HG02943 (cell line): Measurements from ENCODE around the gene NPHP3.

Source experiments
- ATAC-seq: cut with Tn5 transposase; IDR thresholded peaks from one replicate; pipeline ENCODE4 v1.9.1; 2021; ENCODE audit warnings: mild to moderate bottlenecking, low read depth, moderate library complexity; ENCODE audit not compliant: unreplicated experiment

NPHP3 gene

DNA sequence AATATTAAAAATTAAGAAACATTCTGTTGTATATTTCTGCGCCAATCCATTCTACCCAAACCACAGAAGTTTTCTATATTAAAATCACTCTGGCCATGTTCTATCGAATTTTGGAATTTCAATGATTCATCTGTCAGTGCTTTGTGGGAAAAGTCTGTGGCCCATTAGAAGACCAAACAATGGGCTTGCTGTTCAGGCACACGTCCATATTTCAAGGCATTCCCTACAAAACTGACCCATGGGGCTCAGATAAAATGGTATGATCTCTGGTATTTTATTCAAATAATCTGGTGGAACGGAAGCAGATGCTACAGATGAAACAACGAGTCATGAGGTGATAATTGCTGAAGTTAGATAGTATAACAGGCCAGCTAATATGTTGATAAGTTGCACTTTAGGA is 12.4 kb downstream of the NPHP3 start:
- no peak for ATAC-seq

DNA sequence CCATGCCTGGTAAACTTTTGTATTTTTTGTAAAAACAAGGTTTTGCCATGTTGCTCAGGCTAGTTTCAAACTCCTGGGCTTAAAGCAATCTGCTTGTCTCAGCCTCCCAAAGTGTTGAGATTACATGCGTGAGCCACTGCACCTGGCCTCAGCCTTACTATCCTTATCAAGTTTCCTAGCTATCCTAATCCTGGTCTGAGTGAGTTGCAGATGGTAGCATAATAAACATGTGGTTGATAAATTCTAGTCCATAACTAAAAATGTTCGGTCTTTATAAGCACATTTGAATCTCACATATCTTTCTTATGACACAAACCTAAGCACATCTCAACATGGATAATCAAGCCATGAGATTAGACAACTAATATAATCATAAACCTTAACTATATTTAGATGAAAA is 18.5 kb downstream of the NPHP3 start:
- no peak for ATAC-seq

DNA sequence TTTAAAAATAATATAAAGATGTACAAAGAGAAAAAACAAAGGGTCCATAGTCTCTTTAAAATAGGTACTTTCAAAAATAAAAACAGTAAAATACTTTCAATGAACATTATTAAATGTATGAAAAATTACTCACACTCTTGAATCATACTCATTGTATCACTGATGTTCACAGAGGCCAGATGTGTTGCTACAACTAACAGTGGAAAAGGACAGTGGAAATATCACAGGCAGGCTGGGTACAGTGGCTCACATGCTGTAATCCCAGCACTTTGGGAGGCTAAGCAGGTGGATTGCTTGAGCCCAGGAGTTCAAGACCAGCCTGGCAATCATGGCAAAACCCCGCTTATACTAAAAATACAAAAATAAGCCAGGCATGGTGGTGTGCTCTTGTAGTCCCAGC is 26.8 kb downstream of the NPHP3 start:
- no peak for ATAC-seq

GRCh38 chr3:132694991-132695390 is 27.2 kb downstream of the NPHP3 start:
- ATAC-seq: no peak

DNA sequence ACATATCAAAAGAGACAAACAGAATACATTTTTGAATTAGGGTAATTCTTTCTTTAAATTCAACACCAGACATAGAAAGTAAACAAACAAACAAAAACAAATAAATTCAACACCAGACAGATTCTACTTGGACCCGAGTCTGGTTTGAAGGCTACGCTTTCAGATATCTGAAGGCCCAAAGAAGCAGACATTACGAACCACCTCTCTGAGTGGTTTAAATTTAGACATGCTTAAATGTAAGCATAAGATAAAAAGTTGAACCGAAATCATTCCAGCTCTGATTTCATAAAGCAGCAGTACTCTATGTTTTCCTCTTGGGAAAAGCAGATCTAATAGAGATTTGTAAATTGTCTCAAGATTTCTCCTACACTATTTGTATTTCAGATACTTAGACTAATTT is 32.2 kb downstream of the NPHP3 start:
- no peak for ATAC-seq

GRCh38 chr3:132682201-132682600 is 40.0 kb downstream of the NPHP3 start:
- no peak for ATAC-seq

DNA sequence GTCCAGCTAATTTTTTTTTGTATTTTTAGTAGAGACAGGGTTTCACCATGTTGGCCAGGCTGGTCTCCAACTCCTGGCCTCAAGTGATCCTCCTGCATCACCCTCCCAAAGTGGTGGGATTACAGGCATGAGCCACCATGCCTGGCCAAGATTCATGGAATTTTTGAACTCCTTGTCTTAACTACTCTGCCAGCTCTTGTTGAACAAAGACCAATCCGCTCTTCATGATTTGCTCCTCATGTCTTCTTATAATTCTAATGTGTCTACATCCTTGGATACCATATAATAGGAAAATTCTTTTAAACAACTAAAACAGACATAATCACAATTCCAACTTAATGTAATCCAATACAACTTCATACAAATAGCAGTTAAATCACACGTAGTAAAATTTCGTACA is 40.8 kb downstream of the NPHP3 start:
- ATAC-seq: no peak

DNA sequence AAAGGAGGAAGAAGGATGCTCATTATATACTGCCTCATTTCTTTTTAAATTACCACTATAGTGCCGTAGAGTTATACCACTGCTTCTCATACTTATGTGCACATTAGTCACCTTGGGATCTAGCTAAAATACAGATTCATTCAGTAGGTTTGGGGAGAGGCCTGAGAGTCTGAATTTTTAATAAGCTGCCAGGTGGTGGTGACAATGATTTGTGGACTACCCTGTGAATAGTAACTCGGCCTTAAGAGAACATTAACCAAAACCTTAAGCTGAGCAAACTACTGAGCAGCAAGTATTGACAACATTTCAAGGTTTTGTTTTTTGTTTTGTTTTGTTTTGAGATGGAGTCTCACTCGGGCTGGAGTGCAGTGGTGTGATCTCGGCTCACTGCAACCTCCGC is 42.3 kb downstream of the NPHP3 start:
- ATAC-seq: no peak

DNA sequence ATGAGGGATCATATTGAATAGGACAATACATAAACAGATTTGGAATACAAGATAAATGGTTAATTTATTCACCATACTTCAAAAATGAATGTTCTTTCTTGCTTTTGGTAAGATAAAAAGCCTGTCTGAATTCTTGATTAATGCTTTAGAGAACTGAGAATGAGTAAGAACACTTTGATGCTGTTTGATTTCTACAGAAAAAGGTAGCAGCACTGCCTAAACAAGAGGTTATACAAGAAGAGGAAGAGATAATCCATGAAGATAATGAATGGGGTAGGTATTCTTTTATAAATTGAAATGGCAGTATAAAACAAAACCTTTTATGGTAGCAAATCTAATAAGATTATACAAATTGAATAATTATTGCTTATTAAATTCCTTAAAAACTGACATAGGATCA is 46.8 kb downstream of the NPHP3 start:
- ATAC-seq: no peak

DNA sequence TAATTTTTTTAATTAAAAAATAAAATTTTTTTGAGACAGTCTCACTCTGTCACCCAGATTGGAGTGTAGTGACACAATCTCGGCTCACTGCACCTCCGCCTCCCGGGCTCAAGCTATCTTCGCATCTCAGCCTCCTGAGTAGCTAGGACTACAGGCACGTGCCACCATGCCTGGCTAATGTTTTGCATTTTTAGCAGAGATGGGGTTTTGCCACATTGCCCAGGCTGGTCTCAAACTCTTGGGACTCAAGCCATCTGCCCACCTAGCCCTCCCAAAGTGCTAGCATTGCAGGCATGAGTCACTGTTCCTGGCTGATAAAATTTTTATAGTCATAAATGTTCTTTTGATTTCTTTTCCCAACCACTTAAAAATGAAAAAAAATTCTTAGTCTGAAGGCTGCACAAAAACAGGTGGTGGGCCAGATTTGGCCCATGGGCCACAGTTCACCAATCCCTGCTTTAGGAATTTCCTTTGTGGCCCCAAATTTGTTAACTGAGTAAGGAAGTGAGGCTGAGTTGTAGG is 52.9 kb downstream of the NPHP3 start:
- ATAC-seq: no peak

DNA sequence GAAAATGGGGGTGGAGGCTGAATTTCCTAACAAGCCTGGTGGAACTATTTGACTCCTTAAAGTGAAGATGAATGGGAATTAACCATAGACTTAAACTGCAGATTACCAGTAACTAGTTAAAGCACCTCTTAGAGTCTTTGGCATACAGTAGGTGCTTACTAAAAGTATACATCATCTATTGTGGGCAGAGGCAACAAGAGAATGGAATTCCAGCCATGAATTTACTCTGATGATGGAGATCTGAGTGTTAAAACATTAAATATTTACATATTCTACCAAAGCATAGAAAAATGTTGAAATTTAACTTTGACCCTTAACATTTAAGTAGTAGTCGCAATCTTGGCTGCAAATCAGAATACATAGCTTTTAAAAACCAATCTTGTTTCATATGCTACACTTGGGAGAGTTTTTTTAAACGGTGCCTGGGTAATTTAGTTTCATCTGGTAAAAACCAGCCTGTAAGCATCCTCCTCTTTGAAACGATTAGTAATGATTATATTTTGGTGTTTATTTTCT is 56.9 kb downstream of the NPHP3 start:
- ATAC-seq: no peak

DNA sequence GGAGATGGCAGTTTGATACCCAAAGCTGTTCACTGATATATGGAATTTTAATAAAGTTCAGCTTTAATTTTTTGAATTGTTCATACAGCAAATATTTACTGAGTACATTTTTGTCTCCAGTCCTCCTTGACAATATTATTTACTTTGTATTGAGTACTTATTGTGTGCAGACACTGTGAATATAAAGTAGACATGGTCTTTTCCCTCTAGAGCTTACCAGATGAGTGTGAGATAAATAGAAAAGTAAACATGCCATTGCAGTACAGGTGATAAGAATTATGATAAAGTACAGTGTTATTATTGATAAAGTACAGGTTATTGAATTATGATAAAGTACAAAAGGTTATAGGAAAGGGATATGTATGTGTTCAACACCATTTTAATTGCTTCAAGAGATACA is 60.0 kb downstream of the NPHP3 start:
- ATAC-seq: no peak

DNA sequence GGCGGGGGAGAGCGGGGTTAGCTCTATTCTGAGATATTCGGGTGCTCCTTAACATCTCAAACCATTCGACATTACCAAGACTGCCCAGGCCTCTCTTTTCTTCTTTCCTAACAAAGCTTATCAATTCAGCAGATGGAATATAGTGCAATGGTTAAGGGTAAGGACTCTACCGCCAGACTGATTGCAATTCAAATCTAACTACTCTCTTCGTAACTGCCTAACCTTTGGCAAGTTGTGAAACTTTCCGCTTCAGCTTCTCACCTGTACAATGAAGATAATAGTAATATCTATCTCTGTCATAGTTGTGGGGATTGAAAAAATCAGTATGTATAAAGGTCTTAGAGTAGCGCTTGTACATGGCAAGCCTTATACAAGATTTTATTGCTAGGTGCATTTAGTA is 61.1 kb downstream of the NPHP3 start:
- ATAC-seq: no peak

- peak; percentile 5 for ATAC-seq
These were observed 61.5 kb downstream of the NPHP3 start for GRCh38 chr3:132660811-132661070.

- ATAC-seq: peak; percentile 76
These were observed 62.0 kb downstream of the NPHP3 start, which contains the start of gene UBA5 for GRCh38 chr3:132660052-132660810. UBA5 (plus strand) TSS chr3:132660329; CDS start chr3:132660538, 209 bp downstream.

GRCh38 chr3:132659365-132660051 is 62.7 kb downstream of the NPHP3 start, which contains the start of gene ACAD11:
ACAD11 (minus strand) TSS chr3:132659809; CDS start chr3:132659751, 58 bp downstream.
- ATAC-seq: peak; percentile 42

DNA sequence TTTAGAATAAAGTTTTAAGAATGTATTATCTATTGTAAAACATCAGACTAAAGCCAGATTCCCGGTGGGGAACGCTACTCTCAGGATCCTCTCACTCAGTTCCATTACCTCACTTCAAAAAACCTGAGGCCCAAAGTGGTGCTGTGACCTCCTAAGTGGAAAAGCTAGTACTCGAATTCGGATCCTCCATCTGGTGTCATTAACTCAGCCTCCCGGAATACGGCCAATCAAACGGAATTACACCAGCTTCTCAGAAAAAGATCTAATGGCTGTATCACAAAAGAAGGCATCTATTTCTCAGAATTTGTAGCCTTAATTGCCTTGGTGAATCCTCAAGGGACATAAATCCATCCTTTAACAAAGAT is 63.2 kb downstream of the NPHP3 start:
- ATAC-seq: no peak

DNA sequence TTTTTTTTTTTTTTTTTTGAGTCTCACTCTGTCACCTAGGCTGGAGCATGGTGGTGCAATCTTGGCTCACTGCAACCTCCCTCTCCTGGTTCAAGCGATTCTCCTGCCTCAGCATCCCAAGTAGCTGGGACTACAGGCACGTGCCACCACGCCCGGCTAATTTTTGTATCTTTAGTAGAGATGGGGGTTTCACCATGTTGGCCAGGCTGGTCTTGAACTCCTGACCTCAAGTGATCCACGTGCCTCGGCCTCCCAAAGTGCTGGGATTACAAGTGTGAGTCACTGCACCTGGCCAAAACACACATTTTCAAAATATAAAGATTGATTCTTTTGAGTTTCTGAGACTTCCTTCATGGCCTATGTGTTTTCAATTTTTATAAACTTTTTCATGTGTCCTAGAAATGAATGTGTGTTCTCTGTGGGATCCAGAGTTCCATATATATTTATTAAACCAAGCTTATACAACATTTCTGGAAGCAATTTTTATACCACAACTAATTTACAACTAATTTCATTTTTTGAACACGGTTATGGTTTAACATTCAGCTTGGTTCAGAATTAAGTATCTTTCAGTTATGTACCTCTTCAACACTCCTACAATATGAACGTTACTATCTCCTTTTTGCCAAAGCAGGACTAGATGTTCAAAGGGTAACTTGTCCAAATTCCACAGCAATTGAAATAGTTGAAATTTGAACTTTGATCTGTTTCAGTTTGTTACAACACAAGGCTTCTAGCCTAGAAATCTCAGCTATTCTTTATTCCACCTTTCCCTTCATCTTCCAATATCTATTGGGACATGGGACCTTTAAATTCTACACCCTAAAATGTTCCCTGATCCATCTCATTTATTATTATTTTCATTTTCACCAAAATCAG is 64.1 kb downstream of the NPHP3 start:
- ATAC-seq: no peak

GRCh38 chr3:132655471-132655870 is 66.7 kb downstream of the NPHP3 start:
- no peak for ATAC-seq

GRCh38 chr3:132654721-132655120 is 67.5 kb downstream of the NPHP3 start:
- no peak for ATAC-seq

DNA sequence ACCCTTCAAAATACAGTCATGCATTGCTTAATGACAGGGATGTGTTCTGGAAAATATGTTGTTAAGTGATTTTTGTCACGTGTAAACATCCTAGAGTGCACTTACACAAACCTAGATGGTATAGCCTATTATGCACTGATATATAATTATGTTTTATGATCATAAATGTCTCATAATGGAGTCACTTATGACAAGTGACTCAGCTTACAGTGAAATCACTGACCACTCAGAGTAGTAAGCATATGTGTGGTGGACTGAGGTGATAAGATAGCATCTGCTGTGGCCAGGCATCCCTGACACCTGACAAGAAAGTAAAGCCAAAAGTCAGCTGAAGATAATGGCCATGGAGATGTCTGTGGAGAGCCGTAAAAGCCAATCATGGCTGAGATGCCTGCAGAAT is 68.0 kb downstream of the NPHP3 start:
- no peak for ATAC-seq
